Neuronal stem cell (in vitro differentiated cells): Measurements from ENCODE around the gene SCRN2.

Experiments used
- DNase-seq: peaks from one replicate; pipeline ENCODE4 v3.0.0-alpha.2; 2013; ENCODE audit warnings: low spot score
- H2AFZ ChIP-seq: one replicate; pipeline ENCODE4 v1.6.1; 2013; ENCODE audit warnings: mild to moderate bottlenecking, low read length, inconsistent platforms
- H2AK5ac ChIP-seq: 2 replicates; pipeline ENCODE4 v1.6.1; 2013; ENCODE audit warnings: low read depth, mild to moderate bottlenecking, inconsistent platforms, low read length, moderate library complexity, mixed read lengths
- H2BK120ac ChIP-seq: 2 replicates; pipeline ENCODE4 v1.6.1; 2013; ENCODE audit warnings: low read depth, mild to moderate bottlenecking, inconsistent platforms, low read length, moderate library complexity, mixed read lengths
- H2BK12ac ChIP-seq: one replicate; pipeline ENCODE4 v1.6.1; 2013; ENCODE audit warnings: low read length, inconsistent platforms
- H2BK15ac ChIP-seq: 2 replicates; pipeline ENCODE4 v1.6.1; 2013; ENCODE audit warnings: mild to moderate bottlenecking, low read length, inconsistent platforms, mixed read lengths
- H2BK5ac ChIP-seq: one replicate; pipeline ENCODE4 v1.6.1; 2013; ENCODE audit warnings: inconsistent platforms, mild to moderate bottlenecking, low read length, moderate library complexity
- H3K14ac ChIP-seq: one replicate; pipeline ENCODE4 v1.6.1; 2013; ENCODE audit warnings: low read length, inconsistent platforms
- H3K18ac ChIP-seq: 2 replicates; pipeline ENCODE4 v1.6.1; 2013; ENCODE audit warnings: low read length, inconsistent platforms
- H3K23ac ChIP-seq: 2 replicates; pipeline ENCODE4 v1.6.1; 2013; ENCODE audit warnings: low read depth, mild to moderate bottlenecking, mixed read lengths, low read length, inconsistent platforms; ENCODE audit not compliant: poor library complexity
- H3K27ac ChIP-seq: replicated peaks from 3 replicates; pipeline ENCODE4 v1.5.1; 2013; ENCODE audit warnings: low read length, inconsistent platforms
- H3K27me3 ChIP-seq, 3 experiments: 2 replicates each; pipeline ENCODE4 v1.6.1; 2013; ENCODE audit warnings: low read length in 3 of 3, mild to moderate bottlenecking in 2 of 3, inconsistent platforms in 1 of 3, low read depth in 1 of 3, mixed read lengths in 1 of 3, moderate library complexity in 1 of 3; ENCODE audit not compliant: control insufficient read depth in 3 of 3, insufficient read depth in 3 of 3
- H3K36me3 ChIP-seq, 2 donors: replicated peaks in 1 of 2; 2 replicates each; pipeline ENCODE4 v1.6.1; 2013; ENCODE audit warnings: low read length in 2 of 2; ENCODE audit not compliant: control insufficient read depth in 2 of 2, insufficient read depth in 2 of 2
- H3K4ac ChIP-seq: 2 replicates; pipeline ENCODE4 v1.6.1; 2013; ENCODE audit warnings: inconsistent platforms, mild to moderate bottlenecking, low read length, moderate library complexity
- H3K4me1 ChIP-seq, 2 donors: 1 replicate in 1 of 2; 2 replicates in 1 of 2; pipeline ENCODE4 v1.6.1; 2013; ENCODE audit warnings: low read length in 2 of 2, low read depth in 1 of 2; ENCODE audit not compliant: control insufficient read depth in 2 of 2, insufficient read depth in 1 of 2
- H3K4me2 ChIP-seq: one replicate; pipeline ENCODE4 v1.6.1; 2013; ENCODE audit warnings: mild to moderate bottlenecking, low read length, inconsistent platforms; ENCODE audit not compliant: insufficient read depth, poor library complexity, severe bottlenecking
- H3K4me3 ChIP-seq, 2 donors: 2 replicates each; pipeline ENCODE4 v1.5.1; 2013; ENCODE audit warnings: low read length in 2 of 2, mild to moderate bottlenecking in 2 of 2, inconsistent platforms in 1 of 2, moderate library complexity in 1 of 2
- H3K79me1 ChIP-seq: one replicate; pipeline ENCODE4 v1.6.1; 2013; ENCODE audit warnings: low read depth, mild to moderate bottlenecking, inconsistent platforms, low read length, moderate library complexity
- H3K9ac ChIP-seq: one replicate; pipeline ENCODE4 v1.6.1; 2013; ENCODE audit warnings: mild to moderate bottlenecking, low read depth, low read length, inconsistent platforms; ENCODE audit not compliant: poor library complexity
- H3K9me3 ChIP-seq, 2 donors: replicated peaks in 1 of 2; 2 replicates each; pipeline versions ENCODE3 to v1.6.1; 2013; ENCODE audit warnings: low read length in 2 of 2, mild to moderate bottlenecking in 2 of 2, inconsistent platforms in 1 of 2, low read depth in 1 of 2, mixed read lengths in 1 of 2, moderate library complexity in 1 of 2; ENCODE audit not compliant: control insufficient read depth in 2 of 2, insufficient read depth in 1 of 2
- H4K8ac ChIP-seq: one replicate; pipeline ENCODE4 v1.6.1; 2013; ENCODE audit warnings: low read depth, mild to moderate bottlenecking, inconsistent platforms, low read length, moderate library complexity
- H4K91ac ChIP-seq: one replicate; pipeline ENCODE4 v1.6.1; 2013; ENCODE audit warnings: low read length, low read depth, mild to moderate bottlenecking, inconsistent platforms; ENCODE audit not compliant: poor library complexity
- WGBS, 2 donors: extraction: QIAGEN DNeasy Blood & Tissue Kit; methylation state at CpG; one replicate each; pipeline ENCODE4 v1.1.7; 2013; ENCODE audit warnings: missing lambda C conversion rate in 2 of 2, mixed read lengths in 1 of 2; ENCODE audit not compliant: insufficient read length in 2 of 2, insufficient replicate concordance in 1 of 2; ENCODE audit errors: extremely low coverage in 2 of 2; 5-methylcytosine and 5-hydroxymethylcytosine counted together

Gene SCRN2

GRCh38 chr17:47870056-47870455 is 29.0 kb upstream of the SCRN2 start:
- H3K4me1 ChIP-seq, result peaks cover 0 to 16% of the 10 kb centered on the region in 2 donors
- no peak overlapping the region for H3K4ac ChIP-seq
- H3K27ac ChIP-seq, result no peak overlapping the region
- H3K23ac ChIP-seq, result no peak overlapping the region
- no peak overlapping the region for H2AK5ac ChIP-seq
- H3K79me1 ChIP-seq, result no peaks in the 10 kb centered on the region
- no peak overlapping the region for H2BK5ac ChIP-seq
- DNase-seq, result no peak
- H3K36me3 ChIP-seq, result no peaks in the 10 kb centered on the region
- H4K91ac ChIP-seq, result no peak overlapping the region
- no peak overlapping the region for H3K9ac ChIP-seq
- no peak overlapping the region for H2BK12ac ChIP-seq
- no peak overlapping the region for H3K14ac ChIP-seq
- peaks cover 0 to 100% (median 19%) of the 10 kb centered on the region in 3 experiments for H3K27me3 ChIP-seq
- no peak overlapping the region for H3K18ac ChIP-seq
- H4K8ac ChIP-seq, result no peak overlapping the region
- WGBS, 2 donors, result no CpG with 5 or more reads among the region's 1 CpG
- no peak overlapping the region for H3K4me2 ChIP-seq
- no peak overlapping the region for H2BK120ac ChIP-seq
- no peak overlapping the region for H2AFZ ChIP-seq
- no peak overlapping the region for H2BK15ac ChIP-seq
- H3K4me3 ChIP-seq, result no peak overlapping the region
- no peaks in the 10 kb centered on the region for H3K9me3 ChIP-seq

GRCh38 chr17:47869114-47869513 is 28.0 kb upstream of the SCRN2 start:
- no peaks in the 10 kb centered on the region for H3K36me3 ChIP-seq
- no peak overlapping the region for H4K8ac ChIP-seq
- H3K14ac ChIP-seq, result no peak overlapping the region
- H3K27me3 ChIP-seq, result peaks cover 0 to 97% (median 18%) of the 10 kb centered on the region in 3 experiments
- no peak overlapping the region for H3K9ac ChIP-seq
- no peak overlapping the region for H2BK12ac ChIP-seq
- peak overlapping the region; percentile 49 for H3K18ac ChIP-seq
- no peak overlapping the region for H2BK120ac ChIP-seq
- H3K9me3 ChIP-seq, result no peaks in the 10 kb centered on the region
- H3K27ac ChIP-seq, result no peak overlapping the region
- H3K4me1 ChIP-seq, result peaks cover 0 to 13% of the 10 kb centered on the region in 2 donors
- H2BK15ac ChIP-seq, result peak overlapping the region; percentile 30
- no peak overlapping the region for H2AK5ac ChIP-seq
- no peak overlapping the region for H3K4me3 ChIP-seq
- no peaks in the 10 kb centered on the region for H3K79me1 ChIP-seq
- no peak overlapping the region for H2BK5ac ChIP-seq
- H3K4me2 ChIP-seq, result no peak overlapping the region
- DNase-seq, result no peak
- no peak overlapping the region for H4K91ac ChIP-seq
- H3K4ac ChIP-seq, result no peak overlapping the region
- H3K23ac ChIP-seq, result no peak overlapping the region
- WGBS, 2 donors, result no CpG with 5 or more reads among the region's 2 CpGs
- H2AFZ ChIP-seq, result no peak overlapping the region

GRCh38 chr17:47867813-47868533 is 26.9 kb upstream of the SCRN2 start:
- no peak overlapping the region for H2BK5ac ChIP-seq
- H2AK5ac ChIP-seq, result no peak overlapping the region
- H2BK15ac ChIP-seq, result no peak overlapping the region
- peaks cover 0 to 11% of the 10 kb centered on the region in 2 donors for H3K4me1 ChIP-seq
- no peaks in the 10 kb centered on the region for H3K36me3 ChIP-seq
- H2BK12ac ChIP-seq, result no peak overlapping the region
- no peak overlapping the region for H2BK120ac ChIP-seq
- DNase-seq, result no peak
- no peak overlapping the region for H3K14ac ChIP-seq
- H4K91ac ChIP-seq, result no peak overlapping the region
- H3K27me3 ChIP-seq, result peaks cover 0 to 86% (median 11%) of the 10 kb centered on the region in 3 experiments
- H2AFZ ChIP-seq, result no peak overlapping the region
- H4K8ac ChIP-seq, result no peak overlapping the region
- H3K9ac ChIP-seq, result no peak overlapping the region
- H3K79me1 ChIP-seq, result no peaks in the 10 kb centered on the region
- H3K23ac ChIP-seq, result no peak overlapping the region
- H3K4me2 ChIP-seq, result no peak overlapping the region
- H3K4me3 ChIP-seq, result no peak overlapping the region
- no CpG with 5 or more reads among the region's 11 CpGs for WGBS, 2 donors
- no peaks in the 10 kb centered on the region for H3K9me3 ChIP-seq
- H3K4ac ChIP-seq, result no peak overlapping the region
- H3K18ac ChIP-seq, result no peak overlapping the region
- H3K27ac ChIP-seq, result no peak overlapping the region

GRCh38 chr17:47866941-47867340 is 25.9 kb upstream of the SCRN2 start:
- Histone ChIP-seq H3K9ac (peak overlapping the region; percentile 54), H4K91ac (peak overlapping the region; percentile 3), H3K4me3 (no peak overlapping the region), H3K4me2 (no peak overlapping the region), H2AK5ac (no peak overlapping the region), H3K36me3 (no peaks in the 10 kb centered on the region), H3K27ac (no peak overlapping the region), H3K27me3 (peaks cover 0 to 82% (median 2%) of the 10 kb centered on the region in 3 experiments), H3K4ac (no peak overlapping the region), H3K9me3 (no peaks in the 10 kb centered on the region), H2BK15ac (peak overlapping the region; percentile 69), H3K14ac (peak overlapping the region; percentile 14), H2BK5ac (no peak overlapping the region), H4K8ac (no peak overlapping the region), H3K4me1 (peaks cover 0 to 5% of the 10 kb centered on the region in 2 donors), H2BK120ac (no peak overlapping the region), H3K23ac (peak overlapping the region; percentile 52), H3K79me1 (no peaks in the 10 kb centered on the region), H2AFZ (no peak overlapping the region), H3K18ac (peak overlapping the region; percentile 15), H2BK12ac (no peak overlapping the region)
- DNase-seq, result no peak
- WGBS, 2 donors, result no CpG with 5 or more reads among the region's 20 CpGs
